ENCODE data around the gene TAS2R1.

Gene TAS2R1

GRCh38 chr5:9630251-9630650, at the start of gene TAS2R1:
TSS of gene TAS2R1 (minus strand) at chr5:9630351. CDS start at chr5:9630032, 319 bp downstream.
- no peak within 1 kb of the TSS for H3K27ac Mint-ChIP-seq
- peaks cover 10% of the 10 kb centered on the region for H3K9me3 Mint-ChIP-seq
- ATAC-seq (ENCODE audit: low read depth) = no peak
- no peaks in the 10 kb centered on the region for H3K4me1 Mint-ChIP-seq
- no peak within 1 kb of the TSS for H3K4me3 Mint-ChIP-seq
- H3K27me3 Mint-ChIP-seq = no peaks in the 10 kb centered on the region
- no peaks in the 10 kb centered on the region for H3K36me3 Mint-ChIP-seq
- no peak for DNase-seq (ENCODE audit: low spot score in 2 of 2)

GRCh38 chr5:9670371-9670770, 40.2 kb upstream of the TAS2R1 start:
- Mint-ChIP-seq H3K27me3 (no peaks in the 10 kb centered on the region), H3K27ac (no peak overlapping the region), H3K4me1 (no peaks in the 10 kb centered on the region), H3K9me3 (peaks cover 5% of the 10 kb centered on the region), H3K36me3 (no peaks in the 10 kb centered on the region), H3K4me3 (no peak overlapping the region)
- ATAC-seq (ENCODE audit: low read depth) = no peak
- DNase-seq (ENCODE audit: low spot score in 2 of 2) = no peak

DNA sequence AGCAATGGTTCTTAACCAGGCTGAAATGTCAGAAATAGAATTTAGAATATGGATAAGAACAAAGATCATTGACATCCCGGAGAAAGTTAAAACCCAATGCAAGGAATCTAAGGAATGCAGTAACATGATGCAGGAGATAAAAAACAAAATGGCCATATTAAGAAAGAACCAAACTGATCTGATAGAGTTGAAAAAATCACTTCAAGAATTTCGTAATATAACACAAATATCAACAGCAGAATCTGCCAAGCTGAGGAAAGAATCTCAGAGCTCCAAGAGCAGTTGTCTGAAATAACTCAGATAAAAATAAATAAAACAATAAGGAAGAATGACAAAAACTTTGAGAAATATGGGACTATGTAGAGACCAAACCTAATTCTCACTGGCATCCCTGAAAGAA, 37.8 kb upstream of the TAS2R1 start:
- H3K36me3 Mint-ChIP-seq = no peaks in the 10 kb centered on the region
- DNase-seq (ENCODE audit: low spot score in 2 of 2) (no peak), ATAC-seq (ENCODE audit: low read depth) (no peak)
- no peak overlapping the region for H3K4me3 Mint-ChIP-seq
- no peaks in the 10 kb centered on the region for H3K4me1 Mint-ChIP-seq
- no peak overlapping the region for H3K27ac Mint-ChIP-seq
- H3K9me3 Mint-ChIP-seq = peaks cover 5% of the 10 kb centered on the region
- no peaks in the 10 kb centered on the region for H3K27me3 Mint-ChIP-seq

- no peaks in the 10 kb centered on the region for H3K27me3 Mint-ChIP-seq
- no peak overlapping the region for H3K4me3 Mint-ChIP-seq
- no peaks in the 10 kb centered on the region for H3K4me1 Mint-ChIP-seq
- peaks cover 4% of the 10 kb centered on the region for H3K9me3 Mint-ChIP-seq
- no peak overlapping the region for H3K27ac Mint-ChIP-seq
- no peaks in the 10 kb centered on the region for H3K36me3 Mint-ChIP-seq
- ATAC-seq (ENCODE audit: low read depth) (no peak), DNase-seq (ENCODE audit: low spot score in 2 of 2) (no peak)
These were observed 33.7 kb upstream of the TAS2R1 start for GRCh38 chr5:9663891-9664290.

GRCh38 chr5:9661316-9662015, 31.3 kb upstream of the TAS2R1 start:
- Mint-ChIP-seq H3K4me3 (no peak overlapping the region), H3K36me3 (no peaks in the 10 kb centered on the region)
- DNase-seq (ENCODE audit: low spot score in 2 of 2) = no peak

GRCh38 chr5:9658706-9659105, 28.6 kb upstream of the TAS2R1 start:
- peaks cover 2% of the 10 kb centered on the region for H3K9me3 Mint-ChIP-seq
- no peak for ATAC-seq (ENCODE audit: low read depth)
- H3K27ac Mint-ChIP-seq = no peak overlapping the region
- no peaks in the 10 kb centered on the region for H3K4me1 Mint-ChIP-seq
- H3K4me3 Mint-ChIP-seq = no peak overlapping the region
- DNase-seq (ENCODE audit: low spot score in 2 of 2) = no peak
- no peaks in the 10 kb centered on the region for H3K36me3 Mint-ChIP-seq
- H3K27me3 Mint-ChIP-seq = no peaks in the 10 kb centered on the region

More at GRCh38 chr5:9661316-9662015, 31.3 kb upstream of the TAS2R1 start:
- ATAC-seq (ENCODE audit: low read depth) = no peak
- Mint-ChIP-seq H3K27ac (no peak overlapping the region), H3K9me3 (peaks cover 3% of the 10 kb centered on the region), H3K27me3 (no peaks in the 10 kb centered on the region), H3K4me1 (no peaks in the 10 kb centered on the region)

- DNase-seq (ENCODE audit: low spot score in 2 of 2) = no peak
- ATAC-seq (ENCODE audit: low read depth) = no peak
- Mint-ChIP-seq H3K27ac (no peak overlapping the region), H3K9me3 (peaks cover 2% of the 10 kb centered on the region), H3K27me3 (no peaks in the 10 kb centered on the region), H3K36me3 (no peaks in the 10 kb centered on the region), H3K4me3 (no peak overlapping the region), H3K4me1 (no peaks in the 10 kb centered on the region)
These were observed 27.7 kb upstream of the TAS2R1 start for GRCh38 chr5:9657819-9658218.

DNA sequence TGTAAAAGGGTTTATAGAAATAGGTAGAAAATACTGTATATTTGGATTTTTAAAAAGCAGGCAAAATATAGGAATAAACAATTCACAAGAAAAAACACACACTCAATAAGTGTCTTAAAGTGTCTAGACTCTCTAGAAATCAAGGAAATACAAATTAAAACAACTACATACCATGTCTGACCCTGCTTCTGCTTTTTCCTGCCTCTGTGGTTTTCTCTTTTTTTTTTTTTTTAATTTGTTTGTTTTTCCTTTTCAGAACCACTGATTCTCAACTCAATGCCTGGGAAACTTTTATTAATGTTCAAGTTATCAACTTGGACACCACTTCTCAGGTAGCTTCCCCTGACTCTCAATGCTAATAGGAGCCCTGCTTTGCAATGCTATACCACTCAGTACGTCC, 25.5 kb upstream of the TAS2R1 start:
- Mint-ChIP-seq H3K4me3 (no peak overlapping the region), H3K4me1 (no peaks in the 10 kb centered on the region), H3K36me3 (no peaks in the 10 kb centered on the region), H3K27ac (no peak overlapping the region), H3K27me3 (no peaks in the 10 kb centered on the region), H3K9me3 (peaks cover 2% of the 10 kb centered on the region)
- no peak for ATAC-seq (ENCODE audit: low read depth)
- DNase-seq (ENCODE audit: low spot score in 2 of 2) = no peak

- Mint-ChIP-seq H3K9me3 (peaks cover 2% of the 10 kb centered on the region), H3K4me3 (no peak overlapping the region), H3K27ac (no peak overlapping the region), H3K36me3 (no peaks in the 10 kb centered on the region), H3K27me3 (no peaks in the 10 kb centered on the region), H3K4me1 (no peaks in the 10 kb centered on the region)
- ATAC-seq (ENCODE audit: low read depth) (no peak), DNase-seq (ENCODE audit: low spot score in 2 of 2) (no peak)
These were observed 24.7 kb upstream of the TAS2R1 start for GRCh38 chr5:9654886-9655285.

DNA sequence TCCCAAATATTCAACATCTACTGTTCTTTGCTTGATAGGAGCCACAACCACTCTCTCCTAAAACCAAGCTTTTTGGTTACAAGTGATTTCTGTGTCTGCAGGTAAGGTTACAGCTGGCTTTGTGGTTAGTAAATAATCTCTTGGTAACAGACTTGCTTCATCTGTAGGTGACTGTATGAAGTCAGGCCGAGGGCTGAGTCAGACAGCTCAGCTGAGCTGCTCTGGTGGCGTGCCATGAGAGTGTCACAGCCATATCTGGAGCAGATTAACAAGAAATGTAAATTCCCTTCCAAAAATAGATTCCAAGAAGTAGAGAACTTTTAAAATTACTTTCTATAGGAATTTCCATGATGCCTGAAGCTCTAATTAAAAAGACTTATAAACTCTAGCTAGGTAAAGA, 23.7 kb upstream of the TAS2R1 start:
- H3K27me3 Mint-ChIP-seq = no peaks in the 10 kb centered on the region
- ATAC-seq (ENCODE audit: low read depth) = no peak
- no peaks in the 10 kb centered on the region for H3K4me1 Mint-ChIP-seq
- no peak overlapping the region for H3K4me3 Mint-ChIP-seq
- H3K9me3 Mint-ChIP-seq = peaks cover 2% of the 10 kb centered on the region
- H3K27ac Mint-ChIP-seq = no peak overlapping the region
- no peaks in the 10 kb centered on the region for H3K36me3 Mint-ChIP-seq
- no peak for DNase-seq (ENCODE audit: low spot score in 2 of 2)

DNA sequence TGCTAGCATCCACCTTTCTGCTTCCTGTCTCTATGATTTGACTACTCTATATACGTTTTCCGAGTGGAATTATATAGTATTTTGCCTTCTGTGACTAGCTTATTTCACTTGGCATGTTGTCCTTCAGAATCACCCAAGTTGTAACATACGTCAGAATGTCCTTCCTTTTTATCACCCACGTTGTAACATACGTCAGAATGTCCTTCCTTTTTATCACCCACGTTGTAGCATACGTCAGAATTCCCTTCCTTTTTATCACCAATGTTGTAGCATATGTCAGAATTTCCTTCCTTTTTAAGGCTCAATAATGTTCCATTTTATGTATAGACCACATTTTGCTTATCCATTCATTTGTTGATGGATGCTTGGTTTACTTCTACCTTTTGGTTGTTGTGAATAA, 22.9 kb upstream of the TAS2R1 start:
- ATAC-seq (ENCODE audit: low read depth) (no peak), DNase-seq (ENCODE audit: low spot score in 2 of 2) (no peak)
- Mint-ChIP-seq H3K36me3 (no peaks in the 10 kb centered on the region), H3K27ac (no peak overlapping the region), H3K4me1 (no peaks in the 10 kb centered on the region), H3K9me3 (peaks cover 2% of the 10 kb centered on the region), H3K4me3 (no peak overlapping the region), H3K27me3 (no peaks in the 10 kb centered on the region)

DNA sequence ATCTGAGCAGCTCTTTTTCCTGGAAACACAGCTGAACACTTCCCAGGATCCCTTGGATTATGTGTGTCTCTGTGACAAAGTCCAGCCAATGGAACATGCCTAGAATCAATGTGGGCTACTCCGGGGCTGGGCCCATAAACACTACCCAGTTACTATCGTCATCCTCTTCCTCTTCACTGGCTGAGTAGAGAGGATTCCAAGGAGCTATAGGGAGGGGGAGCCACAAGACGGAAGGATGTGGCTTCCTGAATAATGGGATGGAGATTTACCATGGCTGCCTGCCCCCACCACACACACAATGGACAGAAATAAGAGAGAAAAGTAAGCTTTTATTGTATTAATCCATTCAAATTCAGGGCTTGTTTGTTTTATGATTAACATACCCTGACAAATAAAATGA, 22.1 kb upstream of the TAS2R1 start:
- ATAC-seq (ENCODE audit: low read depth) (no peak), DNase-seq (ENCODE audit: low spot score in 2 of 2) (no peak)
- H3K9me3 Mint-ChIP-seq = peaks cover 2% of the 10 kb centered on the region
- H3K27ac Mint-ChIP-seq = no peak overlapping the region
- no peaks in the 10 kb centered on the region for H3K36me3 Mint-ChIP-seq
- H3K4me1 Mint-ChIP-seq = no peaks in the 10 kb centered on the region
- H3K4me3 Mint-ChIP-seq = no peak overlapping the region
- H3K27me3 Mint-ChIP-seq = no peaks in the 10 kb centered on the region

DNA sequence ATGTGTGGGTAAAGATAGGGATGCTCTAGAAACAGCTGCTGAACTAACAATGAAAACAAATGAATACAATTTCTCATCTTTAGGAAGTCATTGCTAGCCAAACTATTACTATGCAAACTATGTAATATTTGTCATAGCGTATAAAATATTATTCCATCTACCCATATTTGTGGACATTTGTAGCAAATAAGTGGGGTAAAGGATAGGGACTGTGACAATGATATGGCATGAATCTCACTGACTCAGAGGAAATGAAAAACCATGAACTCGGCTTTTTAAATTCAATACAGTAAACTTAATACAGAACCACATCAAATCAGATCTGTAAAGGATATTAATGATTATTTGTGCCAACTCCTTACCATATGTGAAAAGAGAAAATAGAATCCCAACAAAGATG, 16.7 kb upstream of the TAS2R1 start:
- no peak overlapping the region for H3K4me3 Mint-ChIP-seq
- ATAC-seq (ENCODE audit: low read depth) = no peak
- peaks cover 2% of the 10 kb centered on the region for H3K9me3 Mint-ChIP-seq
- H3K4me1 Mint-ChIP-seq = no peaks in the 10 kb centered on the region
- no peaks in the 10 kb centered on the region for H3K36me3 Mint-ChIP-seq
- no peak for DNase-seq (ENCODE audit: low spot score in 2 of 2)
- no peaks in the 10 kb centered on the region for H3K27me3 Mint-ChIP-seq
- H3K27ac Mint-ChIP-seq = no peak overlapping the region

DNA sequence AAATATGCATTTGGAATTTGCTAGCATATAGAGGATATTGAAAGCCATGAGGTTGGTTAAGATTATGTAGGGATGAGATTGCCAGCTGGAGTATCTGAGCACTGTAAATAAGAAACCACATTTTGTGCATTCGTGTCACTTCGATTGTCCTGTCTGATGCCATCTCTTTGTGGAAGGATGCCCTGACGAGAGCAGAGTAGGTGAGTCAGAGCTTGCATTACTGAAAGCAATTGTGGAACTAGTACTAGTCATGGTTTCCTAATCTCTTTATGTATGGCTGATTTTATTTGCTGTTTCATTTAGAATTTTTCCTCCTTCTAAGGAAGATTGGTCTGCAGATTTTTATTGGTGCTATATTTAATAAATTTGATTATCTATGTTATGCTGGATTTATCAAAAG, 14.5 kb upstream of the TAS2R1 start:
- no peak overlapping the region for H3K4me3 Mint-ChIP-seq
- H3K27ac Mint-ChIP-seq = no peak overlapping the region
- H3K4me1 Mint-ChIP-seq = no peaks in the 10 kb centered on the region
- H3K27me3 Mint-ChIP-seq = no peaks in the 10 kb centered on the region
- DNase-seq (ENCODE audit: low spot score in 2 of 2) (no peak), ATAC-seq (ENCODE audit: low read depth) (no peak)
- H3K9me3 Mint-ChIP-seq = no peaks in the 10 kb centered on the region
- H3K36me3 Mint-ChIP-seq = no peaks in the 10 kb centered on the region

- DNase-seq (ENCODE audit: low spot score in 2 of 2) (no peak), ATAC-seq (ENCODE audit: low read depth) (no peak)
- Mint-ChIP-seq H3K9me3 (peaks cover 5% of the 10 kb centered on the region), H3K36me3 (no peaks in the 10 kb centered on the region), H3K4me1 (no peaks in the 10 kb centered on the region), H3K4me3 (no peak overlapping the region), H3K27ac (no peak overlapping the region), H3K27me3 (no peaks in the 10 kb centered on the region)
These were observed 12.5 kb upstream of the TAS2R1 start for GRCh38 chr5:9642621-9643020.
